Activated naive CD8-positive, alpha-beta T cell treated with anti-CD3 and anti-CD28 coated beads for 36 hours (primary cell): Measurements from ENCODE around the gene ZNF790. TPM values are rescaled to one million over a fixed set of nuclear protein-coding genes. Genes with fewer than 3 reads are reported as not detected.

Experiments used
- DNase-seq: peaks from one replicate; pipeline ENCODE4 v3.0.0; 2021
- H3K27ac Mint-ChIP-seq: one replicate; pipeline ENCODE4 v1.8.0; 2022; ENCODE audit warnings: mild to moderate bottlenecking, moderate library complexity, mixed read lengths
- H3K27me3 Mint-ChIP-seq: one replicate; pipeline ENCODE4 v1.8.0; 2022; ENCODE audit warnings: mild to moderate bottlenecking, mixed read lengths
- H3K36me3 Mint-ChIP-seq: one replicate; pipeline ENCODE4 v1.8.0; 2021; ENCODE audit warnings: mild to moderate bottlenecking, mixed read lengths
- H3K4me1 Mint-ChIP-seq: one replicate; pipeline ENCODE4 v1.8.0; 2021; ENCODE audit warnings: mixed read lengths
- H3K4me3 Mint-ChIP-seq: one replicate; pipeline ENCODE4 v1.8.0; 2022; ENCODE audit warnings: mild to moderate bottlenecking, moderate library complexity, mixed read lengths
- H3K9me3 Mint-ChIP-seq: one replicate; pipeline ENCODE4 v1.8.0; 2022; ENCODE audit warnings: mixed read lengths
- total RNA-seq, 2 experiments: library from RNA; stranded (reverse); gene quantifications; one replicate each; pipeline ENCODE4 v1.2.3, GENCODE V29; 2021

The ZNF790 gene
- 1 to 10 TPM; 9.0 to 9.6 TPM for total RNA-seq

- Mint-ChIP-seq H3K4me3 (no peak within 1 kb of the TSS), H3K36me3 (peaks cover 54% of the 10 kb centered on the region), H3K27me3 (no peaks in the 10 kb centered on the region), H3K27ac (no peak within 1 kb of the TSS), H3K9me3 (peaks cover 41% of the 10 kb centered on the region), H3K4me1 (peaks cover 3% of the 10 kb centered on the region)
- peak; percentile 85 for DNase-seq
Observed at GRCh38 chr19:36837906-36838783, at the start of gene ZNF790. ZNF790 (minus strand) TSS chr19:36838387; CDS start chr19:36825619, 12,768 bp downstream.

DNA sequence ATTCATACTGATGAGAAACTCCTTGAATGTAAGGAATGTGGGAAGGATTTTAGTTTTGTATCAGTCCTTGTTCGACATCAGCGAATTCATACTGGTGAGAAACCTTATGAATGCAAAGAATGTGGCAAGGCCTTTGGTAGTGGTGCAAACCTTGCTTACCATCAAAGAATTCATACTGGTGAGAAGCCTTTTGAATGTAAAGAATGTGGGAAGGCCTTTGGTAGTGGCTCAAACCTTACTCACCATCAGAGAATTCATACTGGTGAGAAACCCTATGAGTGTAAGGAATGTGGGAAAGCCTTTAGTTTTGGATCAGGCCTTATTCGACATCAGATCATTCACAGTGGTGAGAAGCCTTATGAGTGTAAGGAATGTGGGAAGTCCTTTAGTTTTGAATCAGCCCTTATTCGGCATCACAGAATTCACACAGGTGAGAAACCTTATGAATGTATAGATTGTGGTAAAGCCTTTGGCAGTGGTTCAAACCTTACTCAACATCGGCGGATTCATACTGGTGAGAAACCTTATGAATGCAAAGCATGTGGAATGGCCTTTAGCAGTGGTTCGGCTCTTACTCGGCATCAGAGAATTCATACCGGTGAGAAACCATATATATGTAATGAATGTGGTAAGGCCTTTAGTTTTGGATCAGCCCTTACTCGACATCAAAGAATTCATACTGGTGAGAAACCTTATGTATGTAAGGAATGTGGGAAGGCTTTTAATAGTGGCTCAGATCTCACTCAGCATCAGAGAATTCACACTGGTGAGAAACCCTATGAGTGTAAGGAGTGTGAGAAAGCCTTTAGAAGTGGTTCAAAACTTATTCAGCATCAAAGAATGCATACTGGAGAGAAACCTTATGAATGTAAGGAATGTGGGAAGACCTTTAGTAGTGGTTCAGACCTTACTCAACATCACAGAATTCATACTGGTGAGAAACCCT, 39.1 kb upstream of the ZNF790 start:
- peaks cover 69% of the 10 kb centered on the region for H3K36me3 Mint-ChIP-seq

GRCh38 chr19:36851898-36852297, 13.7 kb upstream of the ZNF790 start:
- peaks cover 25% of the 10 kb centered on the region for H3K9me3 Mint-ChIP-seq
- H3K4me3 Mint-ChIP-seq = no peak overlapping the region
- peaks cover 41% of the 10 kb centered on the region for H3K36me3 Mint-ChIP-seq
- H3K27ac Mint-ChIP-seq = no peak overlapping the region
- H3K27me3 Mint-ChIP-seq = no peaks in the 10 kb centered on the region
- H3K4me1 Mint-ChIP-seq = peaks cover 5% of the 10 kb centered on the region
- DNase-seq = no peak

More for the DNA sequence above, 39.1 kb upstream of the ZNF790 start:
- Mint-ChIP-seq H3K27ac (no peak overlapping the region), H3K4me3 (no peak overlapping the region), H3K9me3 (peaks cover 49% of the 10 kb centered on the region), H3K27me3 (no peaks in the 10 kb centered on the region), H3K4me1 (no peaks in the 10 kb centered on the region)
- DNase-seq = no peak

DNA sequence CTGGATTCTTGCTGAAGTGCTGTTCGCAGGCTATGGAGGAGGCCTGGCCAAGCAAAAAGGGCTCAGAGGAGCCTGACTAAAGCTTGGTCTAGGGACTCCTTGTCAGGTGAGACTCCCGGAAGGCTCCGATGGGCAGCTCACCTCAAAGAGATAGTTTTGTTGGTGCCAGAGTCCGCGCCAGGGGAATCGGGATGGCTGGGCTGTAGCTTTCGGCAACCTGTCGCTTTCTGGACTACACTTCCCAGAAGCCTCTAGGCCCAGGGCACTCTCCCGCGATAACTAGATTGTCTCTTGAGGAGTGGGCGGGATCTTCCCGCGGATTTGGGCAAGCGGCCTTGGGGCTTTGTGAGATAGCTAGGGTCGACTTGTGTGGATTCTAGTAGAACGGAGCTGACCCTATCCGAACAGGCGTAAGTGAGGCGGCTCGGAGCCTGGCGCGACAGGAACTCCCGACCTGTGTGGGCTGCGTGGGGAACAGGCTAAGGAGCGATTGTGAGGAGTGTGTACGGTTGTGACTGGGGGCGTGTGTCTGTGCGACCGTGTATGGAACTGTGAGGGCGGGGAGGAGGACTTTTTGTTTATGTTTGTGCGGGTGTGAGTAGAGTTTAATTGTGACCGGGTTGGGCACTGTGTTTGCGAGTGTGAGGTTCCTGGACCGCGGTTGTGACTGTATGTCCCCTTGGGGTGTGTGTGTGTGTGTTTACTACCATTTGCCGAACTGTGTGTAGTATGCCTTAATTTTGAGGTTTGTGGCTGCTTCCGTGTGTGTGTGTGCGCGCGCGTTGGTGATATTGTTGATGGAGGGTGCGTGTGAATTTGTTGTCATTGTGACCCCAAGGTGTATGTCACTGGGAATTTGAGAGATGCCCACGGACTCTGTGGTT, 12.6 kb upstream of the ZNF790 start, which contains the start of gene ZNF345:
TSS of gene ZNF345 (plus strand) at position 318 of the 884 bp plus-strand sequence. CDS start 25,955 bp downstream, outside the sequence.
- Mint-ChIP-seq H3K27ac (no peak within 1 kb of the TSS), H3K4me1 (peaks cover 5% of the 10 kb centered on the region), H3K4me3 (no peak within 1 kb of the TSS), H3K9me3 (peaks cover 26% of the 10 kb centered on the region), H3K27me3 (no peaks in the 10 kb centered on the region), H3K36me3 (peaks cover 44% of the 10 kb centered on the region)
- peak; percentile 87 for DNase-seq

DNA sequence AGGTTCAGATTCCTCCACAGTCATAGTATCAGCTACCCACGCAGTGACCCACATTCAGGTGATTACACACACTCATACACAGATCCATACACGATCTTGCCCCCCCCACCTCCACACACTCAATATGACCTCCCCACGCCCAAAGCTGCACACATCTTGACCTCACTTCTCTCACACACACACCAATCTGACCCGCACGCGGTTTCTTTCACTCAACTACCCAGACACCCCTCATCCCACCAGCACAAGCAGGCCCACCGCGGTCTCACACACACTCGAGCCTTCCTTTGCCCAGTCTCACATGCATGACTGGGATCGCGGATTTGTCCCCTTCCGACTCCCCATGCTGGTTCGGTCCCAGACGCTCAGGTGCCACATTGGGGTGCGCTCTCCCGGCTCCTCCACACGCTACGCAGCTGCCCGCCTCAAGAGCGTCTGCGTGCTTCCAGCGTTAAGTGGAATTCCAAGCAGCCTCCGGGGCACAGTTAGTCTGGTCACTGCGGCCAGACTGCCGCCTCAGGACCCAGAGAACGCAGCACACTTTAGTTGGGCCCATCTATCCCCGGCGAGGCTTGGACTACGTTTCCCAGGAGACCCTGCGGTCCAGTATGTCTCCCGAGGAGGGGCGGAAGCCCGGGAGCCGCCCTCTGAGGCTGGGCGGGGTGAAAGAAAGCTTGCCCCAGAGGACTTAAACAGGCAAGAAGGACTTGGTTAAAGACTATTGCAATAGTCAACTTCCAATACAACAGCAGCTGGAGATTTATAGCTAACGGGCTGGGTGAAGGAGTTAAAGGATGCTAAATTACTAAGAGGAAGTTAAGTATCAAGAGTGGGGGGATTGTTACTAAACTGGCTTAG, 11.7 kb upstream of the ZNF790 start:
- Mint-ChIP-seq H3K36me3 (peaks cover 47% of the 10 kb centered on the region), H3K27me3 (no peaks in the 10 kb centered on the region), H3K27ac (no peak overlapping the region), H3K4me1 (peaks cover 8% of the 10 kb centered on the region), H3K9me3 (peaks cover 28% of the 10 kb centered on the region), H3K4me3 (no peak overlapping the region)
- peak; percentile 89 for DNase-seq

- H3K4me3 Mint-ChIP-seq = no peak overlapping the region
- H3K9me3 Mint-ChIP-seq = peaks cover 24% of the 10 kb centered on the region
- peaks cover 45% of the 10 kb centered on the region for H3K36me3 Mint-ChIP-seq
- peaks cover 8% of the 10 kb centered on the region for H3K4me1 Mint-ChIP-seq
- H3K27ac Mint-ChIP-seq = peak overlapping the region; percentile 5
- H3K27me3 Mint-ChIP-seq = no peaks in the 10 kb centered on the region
- DNase-seq = no peak
Observed at GRCh38 chr19:36847968-36848367, 9.8 kb upstream of the ZNF790 start.

- peak; percentile 4 for DNase-seq
- Mint-ChIP-seq H3K9me3 (peaks cover 39% of the 10 kb centered on the region), H3K4me1 (peaks cover 3% of the 10 kb centered on the region), H3K4me3 (no peak overlapping the region), H3K27me3 (no peaks in the 10 kb centered on the region), H3K36me3 (peaks cover 53% of the 10 kb centered on the region), H3K27ac (no peak overlapping the region)
Observed at GRCh38 chr19:36838784-36839324, 667 bp upstream of the ZNF790 start.

DNA sequence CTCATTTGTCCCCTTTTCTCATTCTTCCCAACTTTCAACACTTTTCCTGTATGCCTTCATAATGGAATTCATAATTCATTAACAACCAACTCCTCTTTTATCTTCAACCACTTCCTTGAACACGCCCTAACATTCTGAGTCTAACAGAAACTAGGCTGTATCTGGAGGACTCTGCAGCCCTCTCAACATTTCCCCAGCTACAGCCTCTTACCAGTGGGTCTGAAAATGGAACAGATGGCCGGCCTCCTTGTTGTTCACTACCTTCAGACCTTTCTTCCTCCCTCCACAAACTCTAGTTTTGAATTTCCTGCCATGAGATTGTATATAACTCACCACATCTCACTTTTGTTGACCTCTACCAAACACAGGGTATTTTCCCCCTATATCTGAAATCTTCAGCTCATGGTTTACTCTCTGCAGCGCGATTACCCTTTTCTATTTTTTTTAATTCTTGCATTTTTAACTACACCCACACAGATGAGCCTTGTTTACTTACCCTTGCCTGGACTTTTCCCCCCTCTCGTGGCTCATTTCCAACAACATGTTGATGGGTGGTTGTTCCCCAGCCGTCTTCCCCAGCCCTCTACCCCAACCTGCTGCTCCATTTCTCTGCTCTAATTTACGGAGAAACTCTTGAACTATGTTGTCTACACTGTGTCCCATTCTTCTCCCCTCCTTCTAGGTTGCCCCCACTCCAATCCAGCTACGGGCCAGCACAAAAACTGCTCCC, 846 bp downstream of the ZNF790 start:
- DNase-seq = no peak
- Mint-ChIP-seq H3K36me3 (peaks cover 55% of the 10 kb centered on the region), H3K27me3 (no peaks in the 10 kb centered on the region), H3K9me3 (peaks cover 43% of the 10 kb centered on the region), H3K4me1 (peaks cover 3% of the 10 kb centered on the region), H3K27ac (no peak overlapping the region), H3K4me3 (no peak overlapping the region)

DNA sequence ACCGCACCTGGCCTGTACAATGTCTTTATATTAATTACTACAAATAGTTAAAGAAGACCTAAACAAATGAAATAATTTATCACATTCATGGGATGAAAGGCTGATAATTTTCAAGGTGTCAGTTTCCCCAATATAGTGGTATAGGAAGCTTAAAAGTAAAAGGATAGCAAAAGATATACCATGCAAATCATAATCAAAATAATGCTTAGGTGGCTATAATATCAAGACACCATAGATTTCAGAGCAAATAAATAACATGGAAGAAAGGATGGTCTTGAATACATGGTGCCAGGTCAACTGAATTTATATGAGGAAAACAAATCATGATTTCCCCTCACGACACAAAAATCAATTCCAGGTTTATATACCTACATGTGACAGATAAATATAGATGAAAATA, 4.8 kb downstream of the ZNF790 start:
- H3K9me3 Mint-ChIP-seq = peaks cover 50% of the 10 kb centered on the region
- peaks cover 65% of the 10 kb centered on the region for H3K36me3 Mint-ChIP-seq
- H3K4me3 Mint-ChIP-seq = no peak overlapping the region
- H3K4me1 Mint-ChIP-seq = peaks cover 1% of the 10 kb centered on the region
- H3K27me3 Mint-ChIP-seq = no peaks in the 10 kb centered on the region
- no peak overlapping the region for H3K27ac Mint-ChIP-seq
- DNase-seq = no peak

GRCh38 chr19:36821758-36822157, 16.4 kb downstream of the ZNF790 start:
- Mint-ChIP-seq H3K9me3 (peaks cover 58% of the 10 kb centered on the region), H3K27ac (no peak overlapping the region), H3K4me3 (no peak overlapping the region), H3K36me3 (peaks cover 92% of the 10 kb centered on the region), H3K27me3 (no peaks in the 10 kb centered on the region), H3K4me1 (no peaks in the 10 kb centered on the region)
- DNase-seq = no peak

DNA sequence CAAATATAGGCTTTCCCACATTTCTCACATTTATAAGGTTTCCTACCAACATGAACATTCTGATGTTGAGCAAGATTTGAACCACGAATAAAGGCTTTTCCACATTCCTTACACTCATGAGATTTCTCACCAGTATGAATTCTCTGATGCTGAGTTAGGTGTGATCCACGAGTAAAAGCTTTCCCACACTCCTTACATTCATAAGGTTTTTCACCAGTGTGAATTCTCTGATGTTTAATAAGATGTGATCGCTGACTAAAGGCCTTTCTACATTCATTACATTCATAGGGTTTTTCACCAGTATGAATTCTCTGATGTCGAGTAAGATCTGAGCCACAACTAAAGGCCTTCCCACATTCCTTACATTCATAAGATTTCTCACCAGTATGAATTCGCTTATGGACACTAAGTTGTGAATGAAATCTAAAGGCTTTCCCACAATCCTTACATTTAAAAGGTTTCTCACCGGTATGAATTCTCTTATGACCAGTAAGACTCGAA, 19.0 kb downstream of the ZNF790 start:
- no peak for DNase-seq
- Mint-ChIP-seq H3K27me3 (no peaks in the 10 kb centered on the region), H3K4me3 (no peak overlapping the region), H3K9me3 (peaks cover 45% of the 10 kb centered on the region), H3K4me1 (no peaks in the 10 kb centered on the region), H3K27ac (no peak overlapping the region), H3K36me3 (peaks cover 91% of the 10 kb centered on the region)

DNA sequence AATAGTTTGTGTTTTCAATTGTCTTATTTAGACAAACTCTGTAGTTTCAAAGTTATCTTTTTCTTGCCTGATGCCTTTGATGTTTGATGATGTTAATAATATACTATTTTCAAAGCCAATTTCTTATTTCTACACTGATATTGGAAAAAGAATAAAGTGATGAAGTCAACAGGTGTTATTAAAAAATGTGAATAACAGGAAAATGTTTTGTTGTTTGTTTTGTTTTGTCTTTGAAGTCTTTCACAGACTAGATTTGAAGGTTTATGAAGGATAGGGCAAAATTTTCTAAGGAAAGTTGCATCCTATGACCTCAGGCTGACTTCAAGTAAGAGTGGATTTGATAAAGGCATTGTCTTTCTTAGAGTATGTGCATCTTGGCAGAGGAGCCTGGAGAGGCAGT, 31.2 kb downstream of the ZNF790 start:
- Mint-ChIP-seq H3K27ac (no peak overlapping the region), H3K27me3 (no peaks in the 10 kb centered on the region), H3K9me3 (peaks cover 53% of the 10 kb centered on the region), H3K36me3 (peaks cover 81% of the 10 kb centered on the region), H3K4me1 (no peaks in the 10 kb centered on the region), H3K4me3 (no peak overlapping the region)
- no peak for DNase-seq

DNA sequence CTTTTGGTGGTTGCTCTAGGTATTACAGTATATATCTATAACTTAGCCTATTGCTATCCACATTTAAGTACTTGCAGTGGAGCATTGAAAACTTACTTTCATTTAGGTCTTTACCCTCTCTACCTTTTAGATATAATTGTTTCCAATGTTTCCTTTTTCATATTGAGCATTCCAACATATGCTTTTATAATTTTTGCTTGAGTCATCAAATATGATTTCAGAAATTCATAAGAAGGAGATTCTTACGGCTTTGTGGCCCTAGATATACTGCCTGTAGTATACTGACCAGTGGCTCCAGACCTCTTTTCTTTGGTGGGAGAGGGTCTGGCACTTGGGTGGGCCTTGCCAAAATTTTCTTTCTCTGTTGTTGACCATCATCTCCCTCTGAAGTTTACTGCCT, 32.8 kb downstream of the ZNF790 start:
- Mint-ChIP-seq H3K27ac (no peak overlapping the region), H3K9me3 (peaks cover 48% of the 10 kb centered on the region), H3K27me3 (no peaks in the 10 kb centered on the region), H3K36me3 (peaks cover 81% of the 10 kb centered on the region), H3K4me3 (no peak overlapping the region), H3K4me1 (no peaks in the 10 kb centered on the region)
- no peak for DNase-seq
